BLaER1 treated with 17β-estradiol and CSF1 and Interleukin-3, amounts not matched to agents 10 nM and 100 nM (cell line): ENCODE data around the gene TAF15.
A peak's percentile ranks its signal among the peaks of the same experiment; 100 is the strongest.

ENCODE experiments used
- H3K27ac ChIP-seq, 11 experiments: shearing (Covaris generic); formaldehyde crosslinking; 2 replicates each; pipeline ENCODE4 v1.8.1; 2022
- H3K27me3 ChIP-seq, 11 experiments: shearing (Covaris generic); formaldehyde crosslinking; 2 replicates each; pipeline ENCODE4 v1.8.1; 2022
- H3K36me3 ChIP-seq, 11 experiments: shearing (Covaris generic); formaldehyde crosslinking; 2 replicates each; pipeline ENCODE4 v1.8.1; 2022
- H3K4me1 ChIP-seq, 10 experiments: shearing (Covaris generic); formaldehyde crosslinking; 2 replicates each; pipeline ENCODE4 v1.8.1; 2022
- H3K4me2 ChIP-seq, 11 experiments: shearing (Covaris generic); formaldehyde crosslinking; 2 replicates each; pipeline ENCODE4 v1.8.1; 2022
- H3K4me3 ChIP-seq, 10 experiments: shearing (Covaris generic); formaldehyde crosslinking; 2 replicates each; pipeline ENCODE4 v1.8.1; 2022
- H3K9ac ChIP-seq, 11 experiments: shearing (Covaris generic); formaldehyde crosslinking; 2 replicates each; pipeline ENCODE4 v1.8.1; 2022
- H3K9me3 ChIP-seq, 11 experiments: shearing (Covaris generic); formaldehyde crosslinking; replicated peaks in 1 of 11; 2 replicates each; pipeline ENCODE4 v1.8.1; 2022
- H4K20me1 ChIP-seq, 11 experiments: shearing (Covaris generic); formaldehyde crosslinking; 2 replicates each; pipeline ENCODE4 v1.8.1; 2022
- Cebpa-rat ChIP-seq, 11 experiments: shearing (Covaris generic); IDR thresholded peaks; 2 replicates each; pipeline ENCODE4 v1.8.1; 2022

TAF15 gene

DNA sequence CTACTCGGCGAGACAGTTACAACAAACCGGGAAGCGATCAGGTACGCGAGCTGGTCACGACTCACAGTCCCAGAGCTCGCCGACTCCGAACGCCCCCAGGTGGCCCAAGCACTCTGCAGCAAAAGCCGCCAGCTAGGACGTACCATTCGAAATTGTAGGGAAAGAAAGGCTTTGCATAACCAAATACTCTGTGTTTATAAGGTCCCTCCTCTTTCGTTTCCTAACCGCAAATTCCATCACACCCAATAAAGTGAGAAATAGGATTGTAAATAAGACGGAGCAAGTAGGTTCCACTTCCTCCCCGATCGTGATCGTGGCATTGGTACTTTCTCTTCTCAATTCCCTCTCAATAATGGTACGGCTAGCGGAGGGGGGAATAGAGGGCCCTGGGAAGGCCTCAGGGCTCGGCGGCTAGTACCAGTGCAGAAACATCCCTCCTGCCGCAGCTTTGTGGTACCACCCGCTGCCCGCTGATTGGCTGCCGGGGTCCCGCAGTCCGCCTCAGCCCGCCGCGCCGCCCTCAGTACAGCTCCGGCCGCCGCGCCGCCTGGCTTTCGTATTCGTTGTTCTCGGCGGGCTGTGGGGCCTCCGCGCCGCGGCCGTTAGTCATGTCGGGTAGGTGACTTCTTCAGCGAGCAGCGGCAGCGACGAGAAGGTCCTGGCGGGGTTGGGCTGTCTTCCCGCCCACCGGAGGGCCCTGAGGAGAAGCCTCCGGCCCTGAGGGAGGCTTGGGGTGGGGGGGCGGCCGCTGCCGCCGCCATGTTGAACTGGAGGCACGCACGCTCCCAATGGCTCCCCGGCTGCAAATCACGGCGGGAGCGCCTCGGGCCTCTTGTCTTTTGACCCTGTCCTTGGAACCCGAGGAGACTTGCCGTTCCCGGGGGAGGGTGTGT lies at the start of gene TAF15:
Gene TAF15, plus strand, starts transcription at position 523 of the 893 bp plus-strand sequence. Its CDS starts 86 bp downstream, at position 609.
- H3K36me3 ChIP-seq: peaks cover 0 to 26% (median 9%) of the 10 kb centered on the region in 11 experiments; a peak in 8 of 22 replicates
- TF ChIP-seq Cebpa-rat (IDR thresholded peaks at IDR 0.05): no peak
- no peaks in the 10 kb centered on the region for H3K27me3 ChIP-seq
- peak within 1 kb of the TSS; percentile 91 to 99 (median 96) for H3K9ac ChIP-seq
- H3K9me3 ChIP-seq: no peaks in the 10 kb centered on the region
- peak within 1 kb of the TSS; percentile 93 to 99 (median 96) for H3K4me2 ChIP-seq
- H3K4me3 ChIP-seq: peak within 1 kb of the TSS; percentile 76 to 97 (median 87)
- H3K27ac ChIP-seq: peak within 1 kb of the TSS; percentile 80 to 99 (median 96)
- peaks cover 37 to 65% (median 53%) of the 10 kb centered on the region in 10 experiments for H3K4me1 ChIP-seq
- peaks cover 35 to 48% (median 45%) of the 10 kb centered on the region in 11 experiments; a peak in 20 of 22 replicates for H4K20me1 ChIP-seq

DNA sequence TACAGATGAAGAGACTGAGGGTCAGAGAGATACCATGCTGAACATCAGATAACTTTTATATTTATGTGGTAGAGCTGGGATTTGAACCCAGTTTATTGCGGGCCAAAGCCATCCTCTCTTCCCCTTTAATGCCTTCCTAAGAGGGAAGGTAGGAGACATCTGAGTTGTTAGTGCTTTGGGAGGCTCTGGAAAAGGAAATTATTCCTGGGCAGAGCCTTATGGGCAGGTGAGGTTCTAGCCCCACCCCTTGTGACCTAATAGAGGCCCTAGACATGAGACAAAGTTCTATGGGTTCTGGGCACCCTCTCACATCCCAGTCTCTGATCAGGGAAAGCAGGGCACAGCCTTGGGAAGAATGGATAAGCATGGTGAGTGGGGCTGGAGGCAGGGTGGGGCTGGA lies 48.7 kb upstream of the TAF15 start, which contains the start of gene C17orf50:
Gene C17orf50, plus strand, starts transcription at position 301 of the 400 bp plus-strand sequence. Its CDS starts 55 bp downstream, at position 356.
- Histone ChIP-seq H3K4me2 (no peak within 1 kb of the TSS), H4K20me1 (peaks cover 0 to 14% (median 0%) of the 10 kb centered on the region in 11 experiments; a peak in 2 of 22 replicates), H3K36me3 (no peaks in the 10 kb centered on the region), H3K9ac (no peak within 1 kb of the TSS), H3K27me3 (peaks cover 0 to 9% (median 0%) of the 10 kb centered on the region in 11 experiments; a peak in 1 of 22 replicates), H3K4me3 (no peak within 1 kb of the TSS), H3K4me1 (peaks cover 12 to 22% (median 14%) of the 10 kb centered on the region in 10 experiments), H3K27ac (no peak within 1 kb of the TSS), H3K9me3 (0 out of 22 replicates have a peak, but pooled peaks cover 0 to 3% (median 0%) of the 10 kb centered on the region in 11 experiments)
- no peak for TF ChIP-seq Cebpa-rat (IDR thresholded peaks at IDR 0.05)

DNA sequence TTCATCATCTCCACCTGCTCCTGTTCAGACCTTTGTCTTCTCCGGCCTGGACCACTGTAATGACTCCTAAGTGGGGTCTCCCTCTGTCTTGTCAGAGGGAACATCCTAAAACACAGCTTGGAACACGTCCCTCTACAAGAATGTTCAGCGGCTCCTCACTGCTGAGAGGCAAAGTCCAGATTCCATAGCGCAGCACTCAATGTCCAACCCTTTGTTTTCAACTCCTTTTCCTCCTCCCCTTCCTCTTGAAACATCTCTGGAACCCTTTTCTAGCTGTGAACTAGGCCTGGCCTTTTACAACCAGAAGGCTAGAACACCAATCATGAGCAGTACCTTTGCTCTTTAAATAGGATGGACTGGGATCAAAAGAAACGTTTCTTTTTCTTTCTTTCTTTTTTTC lies 47.7 kb upstream of the TAF15 start:
- no peak overlapping the region for H3K9ac ChIP-seq
- no peak overlapping the region for H3K4me2 ChIP-seq
- H4K20me1 ChIP-seq: peaks cover 0 to 21% (median 0%) of the 10 kb centered on the region in 11 experiments; a peak in 3 of 22 replicates
- peaks cover 3 to 27% (median 22%) of the 10 kb centered on the region in 10 experiments for H3K4me1 ChIP-seq
- H3K4me3 ChIP-seq: no peak overlapping the region
- peaks cover 0 to 9% (median 0%) of the 10 kb centered on the region in 11 experiments; a peak in 1 of 22 replicates for H3K27me3 ChIP-seq
- 0 out of 22 replicates have a peak, but pooled peaks cover 0 to 3% (median 0%) of the 10 kb centered on the region in 11 experiments for H3K9me3 ChIP-seq
- H3K36me3 ChIP-seq: no peaks in the 10 kb centered on the region
- TF ChIP-seq Cebpa-rat (IDR thresholded peaks at IDR 0.05): no peak
- no peak overlapping the region for H3K27ac ChIP-seq

DNA sequence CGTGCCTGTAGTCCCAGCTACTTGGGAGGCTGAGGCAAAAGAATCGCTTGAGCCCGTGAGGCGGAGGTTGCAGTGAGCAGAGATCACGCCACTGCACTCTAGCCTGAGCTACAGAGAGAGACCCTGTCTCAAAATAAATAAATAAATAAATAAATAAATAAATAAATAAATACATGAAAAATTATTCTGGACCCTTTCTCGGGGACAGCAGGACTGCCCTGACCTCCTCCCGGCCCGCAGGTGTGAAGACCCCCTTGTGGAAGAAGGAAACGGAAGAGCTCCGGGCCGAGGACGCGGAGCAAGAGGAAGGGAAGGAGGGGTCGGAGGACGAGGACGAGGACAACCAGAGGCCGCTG lies 45.5 kb upstream of the TAF15 start:
- H3K9ac ChIP-seq: peak overlapping the region; percentile 34 to 77 (median 63); a peak in 20 of 22 replicates
- H3K4me1 ChIP-seq: peaks cover 0 to 31% (median 24%) of the 10 kb centered on the region in 10 experiments; a peak in 19 of 20 replicates
- peaks cover 0 to 9% (median 0%) of the 10 kb centered on the region in 11 experiments; a peak in 1 of 22 replicates for H3K27me3 ChIP-seq
- H4K20me1 ChIP-seq: peaks cover 0 to 23% (median 0%) of the 10 kb centered on the region in 11 experiments; a peak in 3 of 22 replicates
- no peak overlapping the region for H3K27ac ChIP-seq
- TF ChIP-seq Cebpa-rat (IDR thresholded peaks at IDR 0.05): no peak
- no peaks in the 10 kb centered on the region for H3K9me3 ChIP-seq
- peak overlapping the region; percentile 55 to 76 (median 64) for H3K4me3 ChIP-seq
- no peaks in the 10 kb centered on the region for H3K36me3 ChIP-seq
- peak overlapping the region; percentile 77 to 99 (median 96) for H3K4me2 ChIP-seq

DNA sequence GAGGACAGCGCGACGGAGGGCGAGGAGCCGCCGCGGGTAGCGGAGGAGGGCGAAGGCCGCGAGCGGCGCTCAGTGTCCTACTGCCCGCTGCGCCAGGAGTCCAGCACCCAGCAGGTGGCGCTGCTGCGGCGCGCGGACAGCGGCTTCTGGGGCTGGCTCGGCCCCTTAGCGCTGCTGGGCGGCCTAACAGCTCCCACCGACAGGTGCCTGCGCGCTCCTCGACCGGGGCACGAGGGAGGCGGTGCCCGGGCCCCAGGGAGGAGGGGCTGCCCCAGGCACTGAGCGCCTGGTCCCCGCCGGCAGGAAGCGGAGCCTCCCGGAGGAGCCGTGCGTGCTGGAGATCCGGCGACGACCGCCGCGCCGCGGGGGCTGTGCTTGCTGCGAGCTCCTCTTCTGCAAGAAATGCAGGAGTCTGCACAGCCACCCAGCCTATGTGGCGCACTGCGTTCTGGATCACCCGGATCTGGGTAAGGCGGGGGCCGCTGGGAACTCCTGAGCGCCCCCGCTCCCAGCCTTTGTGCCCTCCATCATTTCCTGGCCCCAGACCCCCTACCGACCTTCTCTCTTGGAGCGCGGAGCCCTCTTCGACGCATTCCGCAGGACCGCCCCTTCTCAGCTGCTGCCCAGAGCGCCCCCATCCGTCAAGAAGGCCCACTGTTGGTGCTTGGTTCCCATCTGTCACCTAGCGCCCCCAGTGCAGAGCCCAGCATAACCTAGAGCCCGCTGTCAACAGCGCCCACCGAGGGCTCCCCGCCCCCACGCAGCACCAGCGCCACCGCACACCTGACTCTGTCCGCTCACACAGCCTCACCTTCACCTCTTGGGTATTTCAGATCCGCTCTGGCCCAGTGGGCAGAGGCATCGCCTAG lies 44.9 kb upstream of the TAF15 start:
- peaks cover 0 to 31% (median 24%) of the 10 kb centered on the region in 10 experiments; a peak in 19 of 20 replicates for H3K4me1 ChIP-seq

DNA sequence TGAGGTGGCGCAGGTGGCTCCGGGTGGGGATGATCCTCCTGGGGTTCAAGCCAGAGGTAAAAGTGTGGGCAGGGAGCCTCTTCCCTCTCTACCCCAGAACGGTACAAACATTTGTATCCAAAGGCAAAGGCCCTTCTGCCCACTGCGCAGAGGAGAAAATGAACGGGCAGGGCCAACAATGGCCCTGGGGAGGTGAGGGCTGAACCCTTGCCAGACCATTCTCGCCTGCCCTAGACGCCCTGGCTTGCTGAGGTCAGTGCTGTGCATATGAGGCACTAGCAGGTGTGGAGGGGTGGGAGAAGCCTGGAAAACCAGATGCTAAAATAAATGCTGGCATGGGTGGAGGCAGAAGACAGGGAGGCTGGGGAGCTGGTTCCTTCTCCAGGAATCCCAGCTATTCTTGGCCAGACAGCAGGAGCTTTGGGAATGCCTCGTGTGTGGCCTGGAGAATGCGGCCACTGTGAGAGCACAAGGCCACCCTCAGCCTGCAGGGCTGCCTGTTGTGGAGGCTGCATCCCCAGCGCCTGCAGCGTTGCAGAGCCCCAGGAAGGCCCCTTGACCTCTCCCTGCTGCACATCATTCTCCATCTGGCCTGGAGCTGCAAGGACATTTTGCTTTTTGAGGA lies 44.1 kb upstream of the TAF15 start:
- peaks cover 0 to 9% (median 0%) of the 10 kb centered on the region in 11 experiments; a peak in 1 of 22 replicates for H3K27me3 ChIP-seq
- peak overlapping the region; percentile 77 to 99 (median 96) for H3K4me2 ChIP-seq
- H3K27ac ChIP-seq: peak overlapping the region in 2 of 11 experiments; percentile 57 to 64; a peak in 2 of 22 replicates
- no peaks in the 10 kb centered on the region for H3K36me3 ChIP-seq
- no peak for TF ChIP-seq Cebpa-rat (IDR thresholded peaks at IDR 0.05)
- H3K9ac ChIP-seq: peak overlapping the region in 9 of 11 experiments; percentile 43 to 77 (median 64); a peak in 15 of 22 replicates
- H3K4me3 ChIP-seq: peak overlapping the region in 9 of 10 experiments; percentile 55 to 76 (median 65); a peak in 15 of 20 replicates
- no peaks in the 10 kb centered on the region for H3K9me3 ChIP-seq
- H3K4me1 ChIP-seq: peaks cover 0 to 31% (median 24%) of the 10 kb centered on the region in 10 experiments; a peak in 19 of 20 replicates
- peaks cover 0 to 23% (median 0%) of the 10 kb centered on the region in 11 experiments; a peak in 3 of 22 replicates for H4K20me1 ChIP-seq

More for the DNA sequence above, 44.9 kb upstream of the TAF15 start:
- H3K27me3 ChIP-seq: peaks cover 0 to 9% (median 0%) of the 10 kb centered on the region in 11 experiments; a peak in 1 of 22 replicates
- H3K36me3 ChIP-seq: no peaks in the 10 kb centered on the region
- H3K4me2 ChIP-seq: peak overlapping the region; percentile 77 to 99 (median 96)
- H3K27ac ChIP-seq: peak overlapping the region in 6 of 11 experiments; percentile 8 to 64 (median 38); a peak in 9 of 22 replicates
- TF ChIP-seq Cebpa-rat (IDR thresholded peaks at IDR 0.05): no peak
- no peaks in the 10 kb centered on the region for H3K9me3 ChIP-seq
- H3K9ac ChIP-seq: peak overlapping the region; percentile 34 to 77 (median 63); a peak in 20 of 22 replicates
- peaks cover 0 to 23% (median 0%) of the 10 kb centered on the region in 11 experiments; a peak in 3 of 22 replicates for H4K20me1 ChIP-seq
- H3K4me3 ChIP-seq: peak overlapping the region; percentile 55 to 76 (median 64)

DNA sequence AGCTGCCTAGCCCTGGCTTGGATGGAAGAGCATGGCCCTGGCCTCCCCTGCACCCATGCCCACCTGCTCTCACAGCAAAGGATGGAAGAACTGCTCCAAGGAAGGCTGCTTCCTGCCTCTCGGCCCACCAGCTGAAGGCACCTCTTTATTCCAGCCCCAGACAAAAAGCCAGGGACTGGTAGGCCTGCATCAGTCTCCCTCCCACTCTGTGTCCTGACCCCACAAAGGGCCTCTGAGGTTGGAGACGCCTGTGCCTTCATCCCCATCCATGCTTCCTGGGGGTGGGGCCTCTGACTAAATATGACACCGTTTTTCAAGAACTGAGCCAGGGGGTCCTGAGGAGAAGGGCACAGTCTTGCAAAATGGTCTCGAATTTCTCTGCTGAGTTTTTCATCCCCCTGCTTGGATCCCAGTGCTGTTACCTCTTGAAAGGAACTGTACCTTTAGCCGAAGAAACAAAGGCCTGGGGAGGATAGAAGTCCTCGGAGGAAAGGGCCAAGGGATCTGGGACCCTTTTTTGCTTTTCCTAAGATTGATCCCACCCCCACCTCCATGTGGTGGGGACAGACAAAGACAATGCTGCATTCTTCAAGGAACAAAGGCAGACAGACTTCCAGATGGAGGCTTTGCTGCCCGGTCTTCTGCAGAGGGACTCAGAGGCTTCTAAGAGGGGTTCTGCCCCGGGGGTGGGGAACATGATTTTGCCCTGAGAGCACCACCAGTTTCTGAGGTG lies 43.4 kb upstream of the TAF15 start:
- Histone ChIP-seq H3K27ac (no peak overlapping the region), H3K4me3 (no peak overlapping the region), H3K36me3 (no peaks in the 10 kb centered on the region), H4K20me1 (peaks cover 0 to 23% (median 0%) of the 10 kb centered on the region in 11 experiments; a peak in 3 of 22 replicates), H3K4me2 (peak overlapping the region in 8 of 11 experiments; percentile 77 to 97 (median 95); a peak in 11 of 22 replicates), H3K4me1 (peaks cover 0 to 37% (median 24%) of the 10 kb centered on the region in 10 experiments; a peak in 19 of 20 replicates), H3K9ac (peak overlapping the region in 5 of 11 experiments; percentile 6 to 77 (median 66); a peak in 6 of 22 replicates), H3K9me3 (no peaks in the 10 kb centered on the region), H3K27me3 (peaks cover 0 to 9% (median 0%) of the 10 kb centered on the region in 11 experiments; a peak in 1 of 22 replicates)
- TF ChIP-seq Cebpa-rat (IDR thresholded peaks at IDR 0.05): no peak
